AG04449 (cell line): ENCODE measurements around the gene GRPEL1.

Experiments
- CTCF ChIA-PET: fragments of 350-600 bp; formaldehyde crosslinking; extraction: SDS; loops from one replicate; lab custom pipeline; 2021; ENCODE audit warnings: antibody characterized with exemption; lab: Yijun Ruan, JAX
- POLR2A ChIA-PET: fragments of 400-600, 350-600 bp; formaldehyde crosslinking; extraction: SDS; loops from one replicate; lab custom pipeline; 2020; ENCODE audit warnings: antibody characterized with exemption, inconsistent platforms; lab: Yijun Ruan, JAX
- DNase-seq: peaks from one replicate; pipeline ENCODE4 v3.0.0-alpha.2; 2010; ENCODE audit warnings: low read depth, low spot score
- H3K4me3 ChIP-seq: 2 replicates; pipeline ENCODE4 v1.5.1; 2011; ENCODE audit warnings: low read depth, mild to moderate bottlenecking, control low read depth, low read length
- TF ChIP-seq, protein P1 (sequence below): IDR thresholded peaks from one replicate; pipeline ENCODE4 v1.5.1; 2011; ENCODE audit warnings: mild to moderate bottlenecking, moderate library complexity, low read length, control low read depth, inconsistent platforms; ENCODE audit not compliant: insufficient read depth; ENCODE audit errors: missing control alignments

GRPEL1 gene

GRCh38 chr4:7024336-7024890 is 43.5 kb downstream of the GRPEL1 start:
- CTCF ChIA-PET: interaction anchor here (1.9 to 3.2 kb wide), 2 partner anchors 18 to 46 kb away, joined by 5 to 20 read pairs; partner anchors contain the start of gene TADA2B
- TF ChIP-seq, protein P1, sequence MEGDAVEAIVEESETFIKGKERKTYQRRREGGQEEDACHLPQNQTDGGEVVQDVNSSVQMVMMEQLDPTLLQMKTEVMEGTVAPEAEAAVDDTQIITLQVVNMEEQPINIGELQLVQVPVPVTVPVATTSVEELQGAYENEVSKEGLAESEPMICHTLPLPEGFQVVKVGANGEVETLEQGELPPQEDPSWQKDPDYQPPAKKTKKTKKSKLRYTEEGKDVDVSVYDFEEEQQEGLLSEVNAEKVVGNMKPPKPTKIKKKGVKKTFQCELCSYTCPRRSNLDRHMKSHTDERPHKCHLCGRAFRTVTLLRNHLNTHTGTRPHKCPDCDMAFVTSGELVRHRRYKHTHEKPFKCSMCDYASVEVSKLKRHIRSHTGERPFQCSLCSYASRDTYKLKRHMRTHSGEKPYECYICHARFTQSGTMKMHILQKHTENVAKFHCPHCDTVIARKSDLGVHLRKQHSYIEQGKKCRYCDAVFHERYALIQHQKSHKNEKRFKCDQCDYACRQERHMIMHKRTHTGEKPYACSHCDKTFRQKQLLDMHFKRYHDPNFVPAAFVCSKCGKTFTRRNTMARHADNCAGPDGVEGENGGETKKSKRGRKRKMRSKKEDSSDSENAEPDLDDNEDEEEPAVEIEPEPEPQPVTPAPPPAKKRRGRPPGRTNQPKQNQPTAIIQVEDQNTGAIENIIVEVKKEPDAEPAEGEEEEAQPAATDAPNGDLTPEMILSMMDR: no peak
- POLR2A ChIA-PET: interaction anchor here (0.6 kb wide), 1 partner anchor 1276 kb away, joined by 3 read pairs; no protein-coding TSS in a partner anchor
- H3K4me3 ChIP-seq: no peak overlapping the region
- no peak for DNase-seq

DNA sequence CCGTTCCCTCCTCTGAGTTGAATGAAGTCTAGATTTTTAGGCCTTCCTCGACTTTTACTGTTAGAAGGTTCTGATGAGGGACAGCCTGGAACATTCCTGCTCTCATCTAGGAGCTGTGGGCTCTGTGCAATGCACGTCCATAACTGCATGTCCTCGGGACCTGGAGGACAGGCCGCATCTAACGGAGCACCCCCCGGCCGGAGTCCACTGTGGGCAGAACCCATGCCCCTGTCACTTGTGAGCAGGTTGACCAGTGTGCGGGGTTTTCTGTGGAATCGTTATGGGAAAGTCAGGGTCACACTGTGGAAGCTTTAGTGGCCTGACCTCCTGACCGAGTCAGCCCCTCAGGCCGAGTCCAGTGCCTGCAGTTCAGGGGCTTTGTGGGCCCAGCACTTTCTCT is 44.0 kb downstream of the GRPEL1 start:
- ChIA-PET CTCF (interaction anchor here (1.9 to 3.2 kb wide), 2 partner anchors 19 to 47 kb away, joined by 5 to 20 read pairs; partner anchors contain the start of gene TADA2B), POLR2A (no interaction called here)
- DNase-seq: no peak
- TF ChIP-seq, protein P1: no peak
- no peak overlapping the region for H3K4me3 ChIP-seq

DNA sequence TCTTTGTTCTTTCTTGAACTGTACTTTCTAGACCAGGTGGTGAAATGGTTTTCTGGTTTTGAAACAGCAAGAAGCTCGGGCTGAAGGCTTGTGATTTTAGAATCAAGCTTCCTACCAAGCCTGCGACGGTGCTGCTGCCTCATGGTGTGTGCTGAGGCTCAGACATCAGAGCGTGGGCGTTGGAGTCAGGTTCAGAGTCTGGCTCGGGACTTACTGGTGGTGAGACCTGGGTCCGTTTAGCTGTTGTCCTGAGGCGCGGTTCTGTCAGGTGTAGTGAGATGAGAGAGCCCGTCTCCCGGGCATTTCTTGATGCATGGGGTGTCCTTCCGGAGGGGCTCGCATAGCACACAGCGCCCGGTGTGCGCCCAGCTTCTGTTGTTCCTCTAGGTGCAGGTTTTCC is 44.4 kb downstream of the GRPEL1 start:
- POLR2A ChIA-PET: no interaction called here
- CTCF ChIA-PET: interaction anchor here (1.9 to 3.2 kb wide), 2 partner anchors 19 to 47 kb away, joined by 5 to 20 read pairs; partner anchors contain the start of gene TADA2B
- TF ChIP-seq, protein P1: no peak

GRCh38 chr4:7021930-7022664 is 45.8 kb downstream of the GRPEL1 start:
- H3K4me3 ChIP-seq: no peak overlapping the region
- DNase-seq: peak; percentile 58
- TF ChIP-seq, protein P1: no peak
- CTCF ChIA-PET: interaction anchor here (1.1 to 3.2 kb wide), 3 partner anchors 10 to 20 kb away, joined by 3 to 20 read pairs (median 5); partner anchors contain the start of gene TADA2B
- POLR2A ChIA-PET: interaction anchor here (0.6 to 0.9 kb wide), 3 partner anchors 9 to 46 kb away, joined by 3 read pairs; partner anchors contain the start of gene GRPEL1

More for the DNA sequence above, 44.4 kb downstream of the GRPEL1 start:
- H3K4me3 ChIP-seq: no peak overlapping the region
- DNase-seq: no peak

GRCh38 chr4:7021355-7021754 is 46.5 kb downstream of the GRPEL1 start:
- TF ChIP-seq, protein P1: no peak
- POLR2A ChIA-PET: no interaction called here
- CTCF ChIA-PET: interaction anchor here (1.1 to 3.2 kb wide), 4 partner anchors 9 to 21 kb away, joined by 3 to 20 read pairs (median 4); partner anchors contain the start of gene TADA2B

DNA sequence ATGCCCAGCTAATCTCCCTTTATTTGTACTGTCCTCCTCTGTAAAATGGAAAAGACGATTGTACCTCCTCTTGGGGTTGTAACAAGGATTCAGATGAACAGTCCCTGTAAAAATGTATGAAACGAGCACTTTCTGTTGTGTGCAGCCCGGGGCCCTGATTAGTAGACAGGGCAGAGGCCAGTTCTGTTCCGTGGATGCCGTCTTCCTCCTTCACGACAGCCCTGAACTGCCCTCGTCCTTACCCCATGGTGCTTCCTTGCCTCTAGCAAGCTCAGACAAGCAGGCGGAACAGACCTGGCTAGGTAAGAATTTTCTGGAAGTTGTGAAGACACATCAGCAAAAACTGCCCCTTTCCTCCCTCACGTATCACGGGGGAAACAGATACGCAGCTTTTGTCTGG is 47.0 kb downstream of the GRPEL1 start:
- TF ChIP-seq, protein P1: no peak
- no peak for DNase-seq
- CTCF ChIA-PET: interaction anchor here (1.1 to 1.6 kb wide), 5 partner anchors 9 to 303 kb away, joined by 3 to 5 read pairs (median 4); partner anchors contain the start of gene TADA2B
- POLR2A ChIA-PET: no interaction called here
- no peak overlapping the region for H3K4me3 ChIP-seq

More at GRCh38 chr4:7021355-7021754, 46.5 kb downstream of the GRPEL1 start:
- H3K4me3 ChIP-seq: no peak overlapping the region
- DNase-seq: no peak
